ENCODE measurements around the gene PJA1. TPM values are rescaled to one million over a fixed set of nuclear protein-coding genes. Genes with fewer than 3 reads are reported as not detected.

The PJA1 gene
- total RNA-seq = 15.5 and 17.1 TPM in 2 replicates

GRCh38 chrX:69165087-69165651 is at the start of gene PJA1:
Gene PJA1, minus strand, starts transcription at chrX:69165453. Its CDS starts 2,380 bp downstream, at chrX:69163073.

Data from mesangial cell (primary cell).